CD4-positive, alpha-beta T cell treated with Interleukin-21 for 1 hour (primary cell): ENCODE results near the gene FOXK1.
A peak's percentile ranks its signal among the peaks of the same experiment; 100 is the strongest.

ENCODE experiments used
- DNase-seq: peaks from one replicate; pipeline ENCODE4 v3.0.0-alpha.2; 2020

Gene FOXK1

DNA sequence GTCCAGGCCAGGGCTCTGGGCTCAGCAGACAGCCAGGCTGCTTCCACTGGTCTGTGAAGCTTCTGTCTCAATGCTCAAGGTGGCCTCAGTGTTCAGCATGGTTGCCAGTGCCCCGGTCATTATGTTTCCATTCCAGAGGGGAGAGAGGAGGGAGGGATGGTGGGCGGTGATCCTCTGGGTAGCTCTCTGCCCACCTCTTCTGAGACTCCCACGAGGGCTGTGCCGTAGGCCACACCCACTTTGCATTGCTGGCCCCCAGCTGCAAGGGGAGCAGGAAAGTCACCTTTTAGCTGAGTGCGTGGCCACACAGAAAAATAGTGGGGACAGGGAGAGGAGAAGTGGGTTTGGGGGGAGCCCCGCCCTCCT, 42.5 kb downstream of the FOXK1 start:
- DNase-seq = no peak

DNA sequence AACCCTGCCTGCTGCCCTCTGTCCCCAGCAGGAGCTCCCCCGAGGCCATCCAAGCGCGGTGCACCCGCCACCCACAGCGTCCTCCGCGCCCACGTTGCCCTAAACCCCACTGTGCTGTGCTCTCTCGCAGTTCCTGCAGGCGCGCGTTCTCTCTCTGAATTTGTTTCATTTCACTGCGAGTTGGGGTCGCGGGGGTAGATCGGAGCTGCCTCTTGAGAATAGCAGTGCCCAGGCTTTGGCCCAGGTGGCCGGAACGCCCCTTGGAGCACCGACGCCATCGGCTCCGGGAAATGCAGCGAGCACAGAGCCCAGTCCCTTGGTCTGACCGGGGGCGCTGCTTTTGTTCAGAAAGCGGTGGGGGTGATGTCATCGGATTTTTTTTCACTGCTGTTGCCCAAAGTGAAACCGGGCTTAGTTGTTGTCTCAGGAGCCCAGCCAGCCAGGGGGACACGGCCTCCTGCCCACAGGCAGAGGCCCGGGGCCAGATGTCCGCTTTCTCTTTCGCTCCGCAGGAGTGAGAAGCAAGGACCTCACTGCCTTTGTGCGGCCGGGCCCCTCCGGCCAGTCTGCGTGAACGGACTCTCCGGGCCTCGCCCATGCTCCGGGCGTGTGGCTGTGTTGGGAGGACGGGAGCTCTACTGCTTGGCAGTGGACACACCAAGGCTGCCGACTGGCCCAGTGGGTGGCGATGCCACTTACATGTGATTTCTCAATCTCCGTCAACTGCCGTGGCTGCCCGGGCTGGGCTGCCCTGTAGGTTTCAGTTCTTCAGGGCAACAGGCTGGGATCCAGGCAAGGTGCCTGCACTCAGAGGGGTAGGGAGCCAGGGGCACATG, 43.1 kb downstream of the FOXK1 start:
- peak; percentile 51 for DNase-seq

DNA sequence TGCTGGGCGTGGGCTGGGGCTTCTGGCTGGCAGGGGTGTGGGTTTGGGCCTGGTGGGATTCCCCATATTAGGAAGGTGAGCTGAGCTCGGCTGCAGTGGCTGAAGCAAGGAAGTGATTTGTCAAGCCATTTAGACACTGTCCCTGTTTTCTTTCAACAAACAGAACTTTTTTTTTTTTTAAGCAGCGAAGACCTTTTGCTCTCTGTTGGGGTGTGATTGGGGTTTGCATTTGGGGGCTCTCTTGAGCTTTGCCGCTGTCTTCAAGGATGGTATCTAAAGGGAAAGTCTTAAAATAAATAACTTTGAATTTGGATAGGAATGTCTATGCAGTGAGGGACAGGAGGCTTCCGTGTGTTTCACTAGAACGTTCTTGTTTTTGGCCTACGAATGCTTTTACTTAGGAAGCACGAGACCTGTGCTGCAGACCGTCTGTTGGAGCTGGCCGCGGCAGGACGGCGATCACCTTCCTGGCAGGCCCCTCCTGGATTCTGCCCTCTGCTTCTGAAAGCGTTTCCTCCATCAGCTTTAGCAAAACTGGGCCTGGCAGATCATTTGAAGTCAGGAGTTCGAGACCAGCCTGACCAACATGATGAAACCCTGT, 43.9 kb downstream of the FOXK1 start:
- no peak for DNase-seq

DNA sequence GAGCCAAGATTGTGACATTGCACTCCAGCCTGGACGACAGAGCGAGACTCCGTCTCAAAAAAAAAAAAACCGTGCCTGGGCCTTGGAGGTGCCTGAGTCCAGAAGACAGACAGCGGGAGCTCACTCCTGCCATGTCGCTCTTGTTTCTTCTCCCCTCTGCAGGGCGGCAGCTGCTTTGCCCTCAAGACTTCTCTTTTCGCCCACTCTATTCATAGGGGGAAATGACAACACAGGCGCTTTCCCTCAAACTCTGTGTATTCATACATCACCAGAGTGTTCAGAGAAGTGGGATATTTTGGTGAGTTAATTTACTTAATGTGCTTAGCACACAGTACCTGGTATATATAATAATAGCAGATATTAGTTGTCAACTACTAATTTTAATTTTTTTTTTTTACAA, 44.5 kb downstream of the FOXK1 start:
- no peak for DNase-seq

DNA sequence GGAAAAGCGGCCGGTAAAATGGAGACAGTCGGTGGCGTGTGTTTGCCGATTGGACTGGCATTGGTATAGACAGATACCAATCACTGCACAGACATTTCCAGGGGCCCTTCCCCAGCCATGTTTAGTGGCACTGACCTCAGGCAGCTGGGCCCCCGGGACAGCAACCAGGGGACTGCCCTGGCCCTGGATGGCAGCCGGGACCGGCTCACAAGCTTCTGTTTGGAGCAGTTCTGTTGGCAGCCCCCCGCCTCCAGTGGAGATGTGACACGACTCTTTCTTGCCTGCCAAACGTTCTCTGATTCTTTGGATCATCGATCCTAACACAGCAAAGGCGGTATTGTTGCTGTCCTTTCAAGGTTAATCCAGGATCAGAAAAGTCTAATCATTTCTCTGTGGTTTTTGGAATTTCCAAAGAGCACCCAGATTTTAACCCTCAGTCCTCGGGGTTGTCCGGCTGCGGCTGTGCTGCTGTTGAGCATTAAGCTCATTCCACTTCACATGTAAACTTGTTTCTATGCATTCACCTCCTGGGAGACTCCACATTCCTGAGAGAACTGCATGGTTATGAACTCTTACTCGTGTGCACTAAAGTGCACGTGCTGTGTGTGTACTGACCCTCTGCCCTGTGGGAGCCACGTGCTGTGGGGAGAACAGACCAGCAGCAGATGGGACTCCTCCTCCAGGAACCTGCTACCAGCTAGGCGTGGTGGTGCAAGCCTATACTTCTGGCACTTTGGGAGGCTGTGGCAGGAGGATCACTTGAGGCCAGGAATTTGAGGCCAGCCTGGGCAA, 46.0 kb downstream of the FOXK1 start:
- no peak for DNase-seq

DNA sequence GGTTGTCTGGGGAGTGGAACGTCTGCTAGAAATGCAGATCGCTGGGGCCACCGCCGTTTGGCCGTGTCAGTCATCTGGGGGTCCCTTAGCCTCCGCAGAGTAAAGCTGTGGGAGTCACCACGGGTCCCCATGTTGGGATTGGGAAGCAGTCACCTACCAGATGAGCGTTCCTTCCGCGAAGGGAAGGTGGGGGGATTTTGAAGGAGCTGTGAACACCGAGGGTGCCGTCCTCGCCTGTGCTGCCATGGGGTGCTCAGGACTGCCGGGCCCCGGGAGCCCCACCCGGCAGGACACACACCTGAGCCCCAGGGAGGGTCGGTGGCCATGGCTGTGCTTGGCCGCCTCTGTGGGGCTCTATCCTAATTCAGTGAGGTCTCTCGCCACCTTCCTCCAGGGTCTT, 47.2 kb downstream of the FOXK1 start:
- no peak for DNase-seq

DNA sequence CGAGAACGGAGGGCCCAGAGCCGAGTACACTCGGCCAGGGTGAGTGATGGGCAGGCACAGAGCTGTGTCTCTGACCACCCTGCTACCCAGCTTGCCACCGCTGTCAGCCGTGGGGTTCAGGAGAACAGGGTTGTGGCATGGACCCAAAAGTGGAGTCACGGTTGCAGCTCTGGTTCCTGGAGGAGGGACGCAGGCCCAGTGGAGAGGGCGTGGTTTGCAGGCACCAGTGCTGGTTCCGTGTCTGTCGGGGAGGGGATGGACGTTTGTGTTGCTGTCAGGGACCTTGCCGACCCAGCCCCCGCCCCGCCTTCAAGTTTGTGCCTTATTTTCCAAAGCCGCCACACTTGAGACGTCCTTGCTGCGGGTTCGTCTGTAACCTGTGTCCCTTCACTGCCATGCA, 48.2 kb downstream of the FOXK1 start:
- DNase-seq = no peak

DNA sequence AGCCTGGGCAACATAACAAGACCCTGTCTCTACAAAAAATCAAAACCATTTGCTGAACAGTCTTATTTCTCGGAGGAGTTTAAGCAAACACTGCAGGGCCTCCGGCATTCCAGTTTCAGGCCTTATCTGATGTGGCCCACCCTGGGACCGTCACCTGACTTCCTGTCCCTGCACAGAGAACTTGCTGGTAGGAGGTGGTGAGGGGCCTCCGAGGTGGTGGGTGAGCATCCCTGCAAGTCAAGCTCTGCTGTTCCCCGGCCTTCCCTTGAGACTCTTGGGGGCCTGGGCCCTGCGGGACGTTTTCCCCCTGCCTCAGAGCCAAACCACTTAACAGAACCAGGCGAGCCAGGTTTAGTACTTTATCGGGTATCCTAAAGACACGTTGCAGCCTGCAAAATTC, 48.9 kb downstream of the FOXK1 start:
- no peak for DNase-seq

DNA sequence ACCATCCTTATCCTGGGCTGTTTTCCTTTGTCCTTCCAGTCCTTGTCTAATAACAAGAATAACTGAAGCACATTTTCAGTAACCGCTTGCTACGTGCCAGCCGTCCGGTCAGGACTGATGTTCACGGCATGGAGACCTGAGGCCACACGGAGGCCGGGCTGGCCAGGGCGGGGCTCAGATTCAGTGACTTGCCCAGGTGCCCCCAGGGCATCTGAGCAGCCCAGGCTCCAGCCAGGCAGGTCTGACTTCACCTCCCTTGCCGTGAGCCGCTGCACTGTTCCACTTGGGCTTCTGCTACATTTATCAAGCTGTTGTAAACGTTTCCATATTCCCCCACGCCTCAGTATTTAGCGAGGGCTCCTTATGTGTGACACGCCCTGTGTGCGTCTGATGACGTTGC, 49.7 kb downstream of the FOXK1 start:
- DNase-seq = no peak

DNA sequence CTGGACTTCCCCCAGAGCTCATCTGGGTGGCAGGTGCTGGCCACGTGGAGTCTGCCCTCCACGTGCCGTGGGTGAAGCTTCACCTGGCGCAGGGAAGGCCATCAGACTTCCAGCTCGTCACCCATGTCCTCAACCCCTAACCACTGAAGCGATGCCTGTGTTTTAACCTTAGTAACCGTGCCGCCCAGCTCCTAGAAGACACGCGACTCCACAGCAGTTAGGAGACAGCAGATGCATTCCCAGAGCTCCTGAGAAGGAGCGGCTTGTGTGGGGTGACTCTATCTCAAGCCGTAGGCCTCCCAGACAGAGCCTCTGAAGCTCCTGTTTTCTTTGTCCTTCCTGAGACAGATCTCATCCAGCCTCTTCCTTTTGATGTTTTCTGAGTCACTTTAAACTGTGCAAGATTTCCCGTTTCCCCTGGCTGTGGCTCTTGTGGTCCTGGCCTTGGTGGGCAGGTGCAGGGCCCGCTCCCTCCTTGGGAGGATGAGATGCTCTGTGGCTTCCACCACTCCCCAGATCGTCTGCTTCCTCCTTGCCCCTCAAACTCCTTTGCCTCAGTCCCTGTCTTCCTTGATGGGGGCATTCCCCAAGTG, 51.9 kb downstream of the FOXK1 start:
- no peak for DNase-seq

DNA sequence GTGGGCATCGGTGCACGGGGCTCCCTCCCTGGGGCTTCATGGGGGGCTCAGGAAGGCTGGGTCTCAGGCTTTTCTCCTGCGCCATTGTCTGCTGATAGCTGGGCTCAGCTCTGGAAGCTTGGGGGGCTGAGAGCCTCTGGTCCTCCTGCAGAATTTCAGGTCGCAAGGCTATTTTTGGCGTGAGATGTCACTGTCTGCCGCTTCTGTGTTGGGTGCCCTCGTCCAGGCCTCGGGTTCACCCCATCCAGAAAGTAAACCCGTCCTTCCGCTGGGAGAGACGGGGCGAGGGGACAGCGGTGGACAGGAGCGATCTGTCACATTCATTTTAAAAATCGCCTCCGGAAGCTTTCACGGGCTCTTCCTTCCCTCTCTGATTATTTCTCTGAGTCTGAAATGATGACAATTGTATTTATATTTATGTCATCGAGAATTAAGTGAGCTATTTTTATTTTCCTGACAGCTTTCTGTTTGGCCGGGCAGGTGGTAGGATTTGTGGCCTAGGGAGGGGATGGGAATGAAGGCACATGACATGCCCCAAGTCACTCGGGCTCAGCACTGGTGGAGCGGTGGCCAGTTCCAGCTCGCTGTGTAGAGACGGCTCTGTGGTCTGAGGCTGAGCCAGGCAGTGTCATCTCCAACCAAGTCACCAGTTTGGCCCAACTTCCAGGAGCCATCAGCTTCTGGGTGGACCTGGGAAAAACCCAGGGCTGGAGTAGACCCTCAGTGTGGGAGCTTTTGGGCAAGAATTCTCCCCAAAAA, 52.7 kb downstream of the FOXK1 start:
- DNase-seq = no peak

DNA sequence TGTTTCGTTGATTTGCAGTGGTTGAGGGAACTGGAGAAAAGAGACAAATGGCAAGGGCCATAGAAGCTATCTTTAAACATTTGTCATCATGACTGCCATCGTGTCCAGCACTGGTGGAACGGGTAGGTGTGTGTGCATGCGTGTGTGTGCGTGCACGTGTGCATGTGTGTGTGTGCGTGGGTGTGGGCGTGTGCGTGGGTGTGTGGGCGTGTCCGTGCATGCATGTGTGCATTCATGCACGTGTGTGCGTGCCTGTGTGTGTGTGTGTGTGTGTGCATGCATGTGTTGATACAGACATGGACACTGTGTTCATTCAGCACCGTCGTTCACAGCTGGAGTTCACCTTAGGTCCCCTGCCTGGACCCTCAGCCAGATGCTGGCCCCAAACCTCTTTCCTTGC, 55.2 kb downstream of the FOXK1 start:
- no peak for DNase-seq

DNA sequence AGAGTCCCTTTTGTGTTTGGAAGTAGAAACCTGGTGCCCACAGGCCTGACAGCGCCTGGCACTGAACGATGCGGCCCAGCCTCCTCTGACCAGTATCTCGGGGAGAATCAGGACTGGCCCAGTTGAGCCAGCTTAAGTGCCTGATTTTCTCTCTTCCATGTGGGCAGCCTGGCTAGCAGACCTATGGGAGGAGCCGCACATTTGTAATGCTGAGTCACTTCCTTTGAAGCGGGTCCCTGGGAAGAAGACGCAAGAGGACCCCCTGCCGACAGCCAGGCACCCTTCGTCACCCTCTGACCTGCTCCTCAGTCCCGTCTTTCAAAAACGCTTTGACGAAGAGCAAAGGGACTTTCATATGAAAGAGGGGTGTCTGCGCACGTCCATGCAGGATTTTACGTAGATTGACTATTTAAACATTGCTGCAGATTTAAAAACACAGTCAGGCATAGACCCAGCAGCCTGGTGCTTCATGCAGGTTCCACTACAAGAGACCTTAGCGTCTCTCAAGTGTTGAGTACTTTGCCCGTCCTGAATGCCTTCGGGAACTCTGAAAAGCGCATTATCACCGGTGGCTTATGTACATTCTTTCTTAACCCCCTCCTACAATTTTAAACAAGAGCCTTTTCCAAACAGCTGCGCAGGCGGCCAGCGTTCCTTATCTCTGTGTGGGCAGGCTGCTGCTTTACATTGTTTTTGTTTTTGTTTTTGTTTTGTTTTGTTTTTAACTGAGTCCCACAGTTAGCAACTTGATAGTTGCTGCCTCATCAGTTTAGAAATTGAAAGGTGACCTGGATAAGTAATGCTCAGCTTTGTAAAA, 56.8 kb downstream of the FOXK1 start:
- DNase-seq = no peak

DNA sequence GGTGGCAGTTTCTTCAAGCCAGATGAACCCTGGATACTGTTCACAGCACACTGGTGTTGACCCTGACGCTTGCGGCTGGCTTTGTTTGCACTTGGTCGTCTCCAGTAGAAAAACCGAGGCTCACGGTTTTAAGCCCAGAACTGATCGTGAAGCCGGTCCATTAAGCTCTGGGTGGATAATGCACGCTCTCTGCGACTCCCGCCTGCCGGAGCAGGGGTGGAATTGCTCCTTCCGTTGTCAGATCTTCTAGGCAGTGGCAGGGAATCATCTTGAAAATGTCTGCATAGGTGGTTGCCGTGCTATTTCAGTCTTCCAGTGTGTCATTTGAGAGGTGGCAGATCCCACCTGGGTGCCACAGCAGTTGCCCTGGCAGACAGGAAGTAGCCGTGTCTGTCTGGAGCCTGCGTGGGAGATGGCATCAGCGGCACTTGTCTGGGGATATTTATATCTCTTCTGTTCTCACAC, 57.5 kb downstream of the FOXK1 start:
- peak; percentile 29 for DNase-seq

DNA sequence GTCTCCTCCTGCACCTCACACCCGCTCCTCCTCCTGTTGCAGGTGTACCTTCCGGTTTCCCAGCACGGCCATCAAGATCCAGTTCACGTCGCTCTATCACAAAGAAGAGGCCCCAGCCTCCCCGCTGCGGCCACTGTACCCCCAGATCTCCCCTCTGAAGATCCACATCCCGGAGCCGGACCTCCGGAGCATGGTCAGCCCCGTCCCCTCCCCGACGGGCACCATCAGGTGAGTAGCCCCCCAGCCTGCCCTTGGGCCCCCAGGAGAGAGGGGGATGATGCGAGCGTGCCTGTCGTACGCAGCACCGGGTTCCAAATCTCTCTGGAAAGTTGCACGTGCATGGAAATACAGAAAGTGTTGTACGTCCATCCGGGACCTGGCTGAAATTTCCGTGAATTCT, 58.7 kb downstream of the FOXK1 start:
- no peak for DNase-seq

DNA sequence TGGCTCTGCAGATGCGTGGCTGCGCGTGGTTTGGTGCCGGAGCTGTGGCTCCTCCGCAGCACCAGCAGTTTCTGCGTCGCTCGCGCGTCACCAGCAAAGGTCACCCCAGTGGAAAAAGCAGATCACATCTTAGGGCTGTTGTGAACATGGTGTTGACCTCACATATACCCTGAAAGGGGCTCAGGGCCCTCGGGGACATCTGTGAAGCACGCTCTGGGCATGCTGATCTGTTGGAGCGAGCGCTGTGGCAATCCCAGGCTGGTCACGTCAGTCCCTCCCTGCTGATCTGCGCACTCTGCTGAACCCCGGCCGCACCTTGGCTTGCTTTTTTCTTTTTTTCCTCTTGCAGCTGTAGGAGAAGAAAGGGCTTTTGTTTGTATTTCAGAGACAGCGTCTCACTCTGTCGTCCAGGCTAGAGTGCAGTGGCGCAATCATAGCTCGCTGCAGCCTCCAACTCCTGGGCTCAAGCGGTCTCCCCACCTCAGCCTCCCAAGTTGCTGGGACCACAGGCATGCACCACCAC, 60.0 kb downstream of the FOXK1 start:
- DNase-seq = no peak

DNA sequence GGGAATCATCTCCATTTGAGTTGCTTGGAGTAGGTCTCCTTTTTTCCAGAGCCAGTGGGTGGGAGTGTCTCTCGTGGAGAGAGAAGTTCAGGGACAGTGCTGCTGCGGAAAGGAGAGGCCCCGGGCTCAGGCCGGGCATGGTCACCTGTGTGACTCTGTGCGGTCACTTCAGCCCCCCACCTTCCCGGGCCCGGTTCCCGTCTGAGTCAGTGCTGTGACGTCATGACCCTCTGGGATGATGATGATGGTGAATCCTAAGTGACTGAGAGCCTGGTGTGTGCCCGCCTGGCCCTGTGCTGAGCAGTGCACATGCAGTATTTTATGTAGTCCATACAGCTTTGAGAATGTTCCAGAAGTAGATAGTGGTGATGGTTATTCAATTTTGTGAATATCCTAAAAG, 60.8 kb downstream of the FOXK1 start:
- no peak for DNase-seq

DNA sequence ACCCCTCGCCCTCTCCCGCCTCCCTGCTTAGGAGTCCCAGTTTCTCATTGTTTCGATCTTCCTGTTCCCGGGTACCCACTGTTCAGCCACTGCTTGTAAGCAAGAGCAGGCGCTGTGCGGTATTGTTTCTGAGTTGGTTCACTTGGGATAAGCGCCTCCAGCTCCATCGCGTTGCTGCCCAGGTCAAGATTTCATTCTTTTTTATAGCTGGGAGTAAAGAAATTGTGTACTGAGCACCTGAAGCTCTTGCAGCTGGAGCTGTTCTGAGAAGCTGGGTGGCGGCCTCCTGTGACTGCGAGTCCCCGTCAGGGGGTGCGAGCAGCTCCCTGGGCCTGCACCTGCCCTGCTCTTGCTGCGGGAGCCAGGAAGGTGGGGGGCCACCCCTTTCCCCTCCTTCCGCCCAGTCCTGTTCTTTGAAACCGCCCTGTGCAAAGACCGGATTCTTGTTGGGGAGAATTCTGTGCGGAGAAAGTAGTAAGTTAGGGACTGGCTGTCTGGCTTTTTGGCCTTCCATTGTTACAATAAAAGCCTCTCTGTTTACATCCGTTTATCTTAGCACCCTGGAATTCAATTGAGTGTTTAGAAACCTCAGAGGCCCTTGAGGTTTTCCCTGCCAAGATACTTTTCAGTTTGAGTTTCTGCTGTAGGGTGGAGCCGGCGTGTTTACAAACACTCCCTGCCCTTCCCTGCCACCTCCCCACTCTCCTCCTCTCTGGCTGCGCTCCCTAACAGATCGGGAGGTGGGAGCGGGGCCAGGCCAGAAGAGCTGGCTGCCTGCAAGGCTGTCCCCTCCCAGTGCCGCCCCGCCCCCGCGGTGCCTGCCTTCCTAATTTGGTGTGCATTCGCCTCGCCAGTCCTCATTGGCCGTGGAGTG, 62.5 kb downstream of the FOXK1 start:
- peak; percentile 72 for DNase-seq

DNA sequence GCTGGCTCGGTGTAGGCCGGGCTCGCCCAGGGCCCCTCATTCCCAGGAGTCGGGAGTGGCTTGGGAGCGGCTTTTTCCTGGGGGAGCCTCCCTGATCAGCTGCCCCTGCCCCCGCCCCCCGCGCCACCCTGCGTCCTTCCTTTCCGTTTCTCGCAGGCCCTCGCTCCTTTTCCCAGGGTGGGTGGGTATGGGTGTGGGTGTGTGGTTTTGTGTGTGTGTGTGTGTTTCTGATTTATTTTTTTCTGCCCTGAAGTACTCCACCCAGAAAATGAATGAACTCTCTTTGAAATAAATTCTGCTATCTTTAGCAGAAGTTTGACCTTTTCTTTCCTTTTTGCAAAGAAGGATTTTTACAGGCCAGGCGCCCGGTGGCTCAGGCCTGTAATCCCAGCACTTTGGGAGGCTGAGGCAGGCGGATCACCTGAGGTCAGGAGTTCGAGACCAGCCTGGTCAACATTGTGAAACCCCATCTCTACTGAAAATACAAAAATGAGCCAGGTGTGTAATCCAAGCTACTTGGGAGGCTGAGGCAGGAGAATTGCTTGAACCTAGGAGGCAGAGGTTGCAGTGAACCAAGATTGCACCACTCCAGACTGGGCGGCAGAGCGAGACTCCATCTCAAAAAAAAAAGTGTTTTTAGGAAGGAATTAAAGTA, 63.3 kb downstream of the FOXK1 start:
- no peak for DNase-seq
